Neural crest cell (in vitro differentiated cells): Measurements from ENCODE around the gene HNRNPUL2. TPM values are rescaled to one million over a fixed set of nuclear protein-coding genes. Genes with fewer than 3 reads are reported as not detected.
A peak's percentile ranks its signal among the peaks of the same experiment; 100 is the strongest.

Experiments used
- DNase-seq: peaks from one replicate; pipeline ENCODE4 v3.0.0; 2021; ENCODE audit warnings: low read depth, mixed read lengths, low spot score
- H3K27ac Mint-ChIP-seq: one replicate; pipeline ENCODE4 v1.8.0; 2021; ENCODE audit warnings: mild to moderate bottlenecking, mixed read lengths; ENCODE audit not compliant: unreplicated experiment
- H3K27me3 Mint-ChIP-seq: 2 replicates; pipeline ENCODE4 v1.8.0; 2021; ENCODE audit warnings: low read depth, mild to moderate bottlenecking, mixed read lengths
- H3K36me3 Mint-ChIP-seq: 2 replicates; pipeline ENCODE4 v1.8.0; 2021; ENCODE audit warnings: low read depth, mild to moderate bottlenecking, mixed read lengths
- H3K4me1 Mint-ChIP-seq: 2 replicates; pipeline ENCODE4 v1.8.0; 2021; ENCODE audit warnings: mixed read lengths
- H3K4me3 Mint-ChIP-seq: one replicate; pipeline ENCODE4 v1.8.0; 2021; ENCODE audit warnings: mild to moderate bottlenecking, mixed read lengths
- H3K9me3 Mint-ChIP-seq: 2 replicates; pipeline ENCODE4 v1.8.0; 2021; ENCODE audit warnings: mixed read lengths
- total RNA-seq: library from RNA; stranded (reverse); gene quantifications from 2 replicates; pipeline ENCODE4 v1.2.1, GENCODE V29; 2021
- TF ChIP-seq, protein P1 (sequence below): fragments of 200-600 bp; sonication (generic); conservative IDR thresholded peaks from 2 replicates; pipeline ENCODE4 v1.5.0; 2021; ENCODE audit warnings: antibody characterized with exemption, mild to moderate bottlenecking

Gene HNRNPUL2
- total RNA-seq, 1 donor from 2014 or later: 80.7 TPM

DNA sequence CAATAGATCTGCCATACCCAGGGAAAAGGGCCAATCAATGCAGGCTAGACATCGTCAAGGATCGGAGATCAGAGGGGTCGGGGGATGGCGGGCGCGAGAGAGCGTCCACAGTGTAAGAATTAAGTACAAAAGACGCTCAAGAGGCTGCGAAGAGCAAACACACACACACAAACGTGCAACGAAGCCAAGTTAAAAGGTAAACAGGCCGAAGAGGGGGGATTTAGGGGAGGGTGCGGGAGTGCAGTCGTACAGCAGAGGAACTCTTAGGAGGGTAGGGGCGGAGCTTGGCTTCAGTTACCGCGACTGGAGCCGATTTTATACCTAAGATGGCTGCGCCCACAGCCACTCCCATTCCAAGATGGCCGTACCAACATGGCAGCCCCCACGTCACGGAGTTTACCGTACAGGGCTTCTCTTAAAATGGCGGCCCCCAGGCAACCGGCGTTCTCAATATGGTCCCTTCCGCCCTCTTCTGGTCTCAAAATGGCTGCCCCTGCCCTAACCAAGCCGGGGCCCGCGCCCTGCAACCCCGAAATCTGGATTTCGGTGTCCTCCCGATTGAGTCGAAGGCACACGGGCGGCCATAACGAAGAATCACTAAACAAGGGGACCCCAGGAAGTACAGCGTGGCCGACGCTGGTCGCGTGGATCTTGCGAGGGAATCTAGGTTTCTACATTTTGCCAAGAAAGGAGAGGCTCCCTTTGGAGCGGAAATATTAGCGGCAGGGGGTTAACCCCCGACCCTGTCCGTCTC is 17.8 kb downstream of the HNRNPUL2 start:
- peaks cover 10% of the 10 kb centered on the region for H3K27me3 Mint-ChIP-seq
- H3K4me3 Mint-ChIP-seq: peak overlapping the region; percentile 92
- peak; percentile 91 for DNase-seq
- peak overlapping the region; percentile 99 for H3K27ac Mint-ChIP-seq
- TF ChIP-seq, protein P1, sequence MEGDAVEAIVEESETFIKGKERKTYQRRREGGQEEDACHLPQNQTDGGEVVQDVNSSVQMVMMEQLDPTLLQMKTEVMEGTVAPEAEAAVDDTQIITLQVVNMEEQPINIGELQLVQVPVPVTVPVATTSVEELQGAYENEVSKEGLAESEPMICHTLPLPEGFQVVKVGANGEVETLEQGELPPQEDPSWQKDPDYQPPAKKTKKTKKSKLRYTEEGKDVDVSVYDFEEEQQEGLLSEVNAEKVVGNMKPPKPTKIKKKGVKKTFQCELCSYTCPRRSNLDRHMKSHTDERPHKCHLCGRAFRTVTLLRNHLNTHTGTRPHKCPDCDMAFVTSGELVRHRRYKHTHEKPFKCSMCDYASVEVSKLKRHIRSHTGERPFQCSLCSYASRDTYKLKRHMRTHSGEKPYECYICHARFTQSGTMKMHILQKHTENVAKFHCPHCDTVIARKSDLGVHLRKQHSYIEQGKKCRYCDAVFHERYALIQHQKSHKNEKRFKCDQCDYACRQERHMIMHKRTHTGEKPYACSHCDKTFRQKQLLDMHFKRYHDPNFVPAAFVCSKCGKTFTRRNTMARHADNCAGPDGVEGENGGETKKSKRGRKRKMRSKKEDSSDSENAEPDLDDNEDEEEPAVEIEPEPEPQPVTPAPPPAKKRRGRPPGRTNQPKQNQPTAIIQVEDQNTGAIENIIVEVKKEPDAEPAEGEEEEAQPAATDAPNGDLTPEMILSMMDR: no peak
- no peaks in the 10 kb centered on the region for H3K9me3 Mint-ChIP-seq
- peaks cover 51% of the 10 kb centered on the region for H3K4me1 Mint-ChIP-seq
- peaks cover 13% of the 10 kb centered on the region for H3K36me3 Mint-ChIP-seq

DNA sequence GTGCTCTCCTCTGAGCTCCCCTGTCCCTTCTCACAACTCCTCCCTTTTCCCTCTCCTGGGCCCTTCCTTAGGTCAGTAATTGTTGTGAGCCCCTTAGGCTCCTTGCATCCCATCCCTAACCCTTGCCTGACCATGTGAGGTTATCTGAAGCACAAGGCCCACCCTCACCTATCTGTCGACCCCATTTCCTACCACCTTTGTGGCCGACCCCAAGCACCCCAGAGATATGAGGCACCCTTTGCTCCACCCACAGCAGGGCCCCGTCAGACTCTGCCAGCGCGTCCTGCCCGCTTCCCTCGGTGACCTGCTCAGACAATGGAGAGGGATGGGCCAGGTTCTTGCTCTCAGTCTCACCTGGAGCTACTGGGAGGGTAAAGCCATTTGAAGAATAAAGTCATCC is 18.5 kb downstream of the HNRNPUL2 start:
- H3K9me3 Mint-ChIP-seq: no peaks in the 10 kb centered on the region
- H3K27ac Mint-ChIP-seq: peak overlapping the region; percentile 97
- TF ChIP-seq, protein P1: no peak
- peak overlapping the region; percentile 92 for H3K4me3 Mint-ChIP-seq
- H3K36me3 Mint-ChIP-seq: peaks cover 13% of the 10 kb centered on the region
- DNase-seq: no peak
- peaks cover 10% of the 10 kb centered on the region for H3K27me3 Mint-ChIP-seq
- H3K4me1 Mint-ChIP-seq: peaks cover 51% of the 10 kb centered on the region

DNA sequence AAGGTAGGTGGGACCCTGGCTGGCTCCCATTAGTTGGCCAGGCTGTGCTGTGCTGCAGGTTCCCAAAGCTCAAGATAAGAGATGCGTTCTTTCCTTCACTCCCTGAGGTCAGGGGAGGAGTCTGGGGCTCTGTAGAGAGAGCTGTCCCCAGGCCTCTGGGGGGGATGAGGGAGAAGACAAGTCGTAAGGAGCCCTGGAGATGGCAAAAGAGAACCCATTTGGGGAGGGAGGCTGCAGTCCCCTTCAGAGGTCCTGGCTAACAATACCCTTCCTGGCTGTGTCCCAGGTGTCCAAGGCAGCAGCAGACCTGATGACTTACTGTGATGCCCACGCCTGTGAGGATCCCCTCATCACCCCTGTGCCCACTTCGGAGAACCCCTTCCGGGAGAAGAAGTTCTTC is 18.9 kb downstream of the HNRNPUL2 start:
- no peaks in the 10 kb centered on the region for H3K9me3 Mint-ChIP-seq

DNA sequence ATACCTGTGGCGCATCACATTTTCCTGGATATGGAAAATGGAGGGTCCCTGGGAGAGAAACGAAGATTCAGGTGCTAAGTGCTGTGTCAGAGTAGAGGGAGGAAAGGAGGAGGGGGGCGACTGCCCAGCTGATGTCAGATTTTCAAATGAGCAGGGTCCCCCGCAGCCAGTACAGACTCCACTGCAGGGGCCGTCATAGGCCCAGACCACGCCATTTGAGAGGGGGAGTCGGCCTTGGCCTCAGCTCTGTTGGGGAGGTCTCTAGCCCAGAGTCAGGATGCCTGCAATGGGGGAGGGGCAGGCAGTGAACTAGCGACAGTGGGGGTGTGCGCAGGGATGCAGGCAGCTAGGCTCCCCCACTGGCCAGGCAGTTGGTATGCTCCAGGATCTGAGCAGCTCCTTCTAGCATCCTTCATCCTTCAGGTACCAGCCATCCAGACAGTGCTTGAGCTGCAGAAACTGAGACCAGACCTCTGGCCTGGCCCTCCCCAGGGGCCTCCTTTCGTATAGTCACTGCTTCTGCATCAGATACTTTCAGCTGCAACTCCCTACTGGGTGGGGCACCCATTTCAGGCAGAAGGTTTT is 19.9 kb downstream of the HNRNPUL2 start, which contains the start of the genes BSCL2 and GNG3:
Gene BSCL2 (minus strand): TSS at position 148 of the 585 bp plus-strand sequence. CDS start 229 bp downstream, outside the sequence.
Gene GNG3 (plus strand): TSS at position 400 of the 585 bp plus-strand sequence. CDS start 620 bp downstream, outside the sequence.
- peak; percentile 84 for DNase-seq
- Mint-ChIP-seq H3K27me3 (peaks cover 10% of the 10 kb centered on the region), H3K36me3 (peaks cover 12% of the 10 kb centered on the region), H3K4me1 (peaks cover 51% of the 10 kb centered on the region), H3K4me3 (peak within 1 kb of the TSS; percentile 92), H3K27ac (peak within 1 kb of the TSS; percentile 98), H3K9me3 (no peaks in the 10 kb centered on the region)
- TF ChIP-seq, protein P1: no peak

More for the DNA sequence above, 18.9 kb downstream of the HNRNPUL2 start:
- Mint-ChIP-seq H3K4me1 (peaks cover 51% of the 10 kb centered on the region), H3K27ac (no peak overlapping the region), H3K4me3 (peak overlapping the region; percentile 92), H3K27me3 (peaks cover 10% of the 10 kb centered on the region), H3K36me3 (peaks cover 11% of the 10 kb centered on the region)
- DNase-seq: no peak
- TF ChIP-seq, protein P1: no peak

DNA sequence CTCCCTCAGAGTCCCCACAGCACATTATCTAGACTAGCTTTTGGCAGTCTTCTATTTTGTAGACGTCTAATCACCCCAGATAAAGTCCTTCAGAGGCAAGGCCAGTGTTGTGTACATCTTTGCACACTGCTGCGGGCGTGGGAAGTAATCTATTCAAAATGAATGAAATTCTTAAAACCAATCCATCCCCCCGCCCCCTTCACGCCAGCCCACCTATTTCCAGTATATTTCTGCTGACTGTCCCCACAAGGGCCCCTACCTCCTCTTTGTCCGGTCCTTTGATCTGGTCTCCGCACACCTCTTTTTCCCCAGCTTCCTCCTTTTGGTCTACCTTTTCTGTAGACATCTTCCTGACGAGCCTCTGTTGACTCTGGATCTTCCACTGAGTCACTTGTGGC is 20.4 kb downstream of the HNRNPUL2 start:
- Mint-ChIP-seq H3K9me3 (no peaks in the 10 kb centered on the region), H3K27me3 (peaks cover 10% of the 10 kb centered on the region), H3K4me3 (peak overlapping the region; percentile 92), H3K36me3 (peaks cover 11% of the 10 kb centered on the region), H3K27ac (peak overlapping the region; percentile 98), H3K4me1 (peaks cover 51% of the 10 kb centered on the region)
- TF ChIP-seq, protein P1: no peak
- DNase-seq: no peak
